ENCODE measurements around the gene TRAPPC12.

The TRAPPC12 gene

DNA sequence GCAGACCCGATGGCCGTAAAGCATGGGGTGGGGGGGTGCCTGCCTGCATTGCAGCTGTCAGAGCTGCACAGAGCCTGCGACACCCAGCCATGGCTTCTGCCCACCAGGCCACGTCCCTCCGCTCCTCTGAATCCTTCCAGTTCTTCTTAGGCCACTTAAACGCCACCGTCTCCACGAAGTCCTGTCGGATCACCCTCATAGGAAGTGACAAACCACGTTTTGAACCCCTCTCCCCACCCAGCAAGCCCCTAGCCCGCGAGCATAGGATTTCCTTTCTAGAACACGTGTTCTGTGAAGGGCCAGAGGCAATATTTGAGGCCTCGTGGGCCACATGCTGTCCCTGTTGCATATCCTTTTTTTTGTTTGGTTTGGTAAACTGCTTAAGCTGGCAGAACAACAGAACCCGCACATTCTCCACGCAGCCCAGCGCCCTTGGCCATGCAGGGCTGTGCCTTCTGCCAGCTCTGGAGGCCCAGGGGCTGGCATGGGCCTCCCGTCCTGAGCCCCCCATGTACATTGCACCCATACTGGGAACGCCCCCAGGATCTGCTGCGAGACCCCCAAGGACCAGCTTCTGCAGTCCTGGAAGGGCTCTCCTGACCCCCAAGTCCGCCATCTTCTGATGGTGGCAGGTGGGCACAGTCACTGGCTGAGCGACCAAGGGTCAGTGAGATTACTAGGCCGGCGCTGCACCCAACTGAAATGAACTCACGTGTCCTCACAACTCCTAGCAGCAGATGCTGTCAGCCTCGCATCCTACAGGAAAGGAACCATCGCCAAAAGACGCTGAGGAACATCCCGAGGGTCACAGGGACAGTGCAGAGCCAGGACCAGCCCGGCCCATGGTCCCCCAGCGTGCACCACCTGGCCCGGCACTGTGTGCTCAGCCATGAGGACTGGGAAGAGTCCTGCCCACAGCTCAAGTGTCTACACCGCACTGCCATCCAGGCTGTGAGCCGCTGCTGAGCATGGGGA, 104.8 kb downstream of the TRAPPC12 start:
- no peak overlapping the region for H3K9ac ChIP-seq (ENCODE audit: low read length)
- no peaks in the 10 kb centered on the region for H3K4me1 ChIP-seq (ENCODE audit: control insufficient read depth, insufficient read depth, low read length)
- no peak overlapping the region for H3K27ac ChIP-seq (ENCODE audit: low read depth, low read length)
- H3K27me3 ChIP-seq (ENCODE audit: control insufficient read depth, insufficient read depth, low read length), result no peaks in the 10 kb centered on the region
- H3K4me3 ChIP-seq (ENCODE audit: low read length), result no peak overlapping the region
- peaks cover 5% of the 10 kb centered on the region for H3K36me3 ChIP-seq (ENCODE audit: control insufficient read depth, insufficient read depth, low read length)

DNA sequence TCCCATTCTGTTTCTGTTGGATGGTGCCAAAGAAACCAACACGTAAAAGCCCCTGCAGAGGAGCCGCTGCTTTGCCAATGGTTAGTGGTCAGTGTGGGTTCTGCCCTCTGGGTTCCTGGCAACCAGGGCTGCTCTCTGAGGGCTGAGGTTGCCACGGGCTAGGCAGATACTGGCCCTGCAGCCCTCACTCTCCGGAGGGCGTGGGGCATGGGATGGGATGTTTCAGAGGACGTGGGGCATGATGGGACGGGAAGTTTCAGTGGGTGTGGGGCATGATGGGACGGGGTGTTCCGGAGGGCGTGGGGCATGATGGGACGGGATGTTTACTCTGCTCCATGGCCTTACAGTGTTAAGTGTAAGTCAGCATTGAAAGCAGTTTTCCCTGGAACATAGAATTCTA, 105.7 kb downstream of the TRAPPC12 start:
- Histone ChIP-seq H3K4me3 (ENCODE audit: low read length) (no peak overlapping the region), H3K27ac (ENCODE audit: low read depth, low read length) (no peak overlapping the region), H3K9ac (ENCODE audit: low read length) (no peak overlapping the region), H3K27me3 (ENCODE audit: control insufficient read depth, insufficient read depth, low read length) (no peaks in the 10 kb centered on the region), H3K36me3 (ENCODE audit: control insufficient read depth, insufficient read depth, low read length) (no peaks in the 10 kb centered on the region), H3K4me1 (ENCODE audit: control insufficient read depth, insufficient read depth, low read length) (no peaks in the 10 kb centered on the region)

DNA sequence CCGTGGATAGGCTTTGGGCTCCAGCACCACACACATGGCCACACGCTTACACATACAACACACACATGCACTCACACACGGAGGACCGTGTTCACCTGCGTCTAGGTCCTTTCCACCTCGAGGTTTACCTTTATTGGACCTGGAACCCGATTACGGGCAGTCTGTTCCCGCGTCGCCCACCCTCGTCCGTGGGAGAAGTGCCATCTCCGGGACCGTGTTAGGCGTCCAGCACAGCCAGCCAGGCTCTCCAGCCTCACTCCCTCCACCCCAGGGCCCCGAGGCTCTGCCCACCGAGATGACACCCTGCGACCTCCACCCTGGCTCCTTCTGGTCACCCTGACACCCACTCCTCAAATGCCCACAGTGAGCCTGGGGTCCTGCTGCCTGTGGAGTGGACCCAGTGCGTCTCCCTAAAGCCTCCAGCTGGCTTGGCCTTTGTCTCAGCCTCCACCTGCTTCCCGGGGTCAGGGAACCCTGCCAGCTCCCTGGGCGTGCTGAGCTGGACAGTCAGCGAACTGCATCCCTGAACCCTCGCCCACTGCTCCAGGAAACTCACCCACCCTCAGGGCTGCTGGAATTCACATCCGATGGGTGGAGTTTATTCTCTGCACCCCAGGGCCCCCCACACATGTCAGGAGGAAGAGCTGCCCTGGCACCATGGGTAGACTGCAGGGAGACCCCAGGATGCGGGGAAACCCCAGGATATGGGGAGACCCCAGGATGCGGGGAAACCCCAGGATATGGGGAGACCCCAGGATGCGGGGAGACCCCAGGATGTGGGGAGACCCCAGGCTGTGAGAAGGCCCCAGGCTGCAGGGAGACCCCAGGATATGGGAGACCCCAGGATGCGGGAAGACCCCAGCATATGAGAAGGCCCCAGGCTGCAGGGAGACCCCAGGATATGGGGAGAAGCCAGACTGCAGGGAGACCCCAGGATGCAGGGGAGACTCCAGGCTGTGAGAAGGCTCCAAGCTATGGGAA, 106.8 kb downstream of the TRAPPC12 start:
- Histone ChIP-seq H3K4me1 (ENCODE audit: control insufficient read depth, insufficient read depth, low read length) (no peaks in the 10 kb centered on the region), H3K36me3 (ENCODE audit: control insufficient read depth, insufficient read depth, low read length) (no peaks in the 10 kb centered on the region), H3K9ac (ENCODE audit: low read length) (no peak overlapping the region), H3K27ac (ENCODE audit: low read depth, low read length) (no peak overlapping the region), H3K27me3 (ENCODE audit: control insufficient read depth, insufficient read depth, low read length) (no peaks in the 10 kb centered on the region), H3K4me3 (ENCODE audit: low read length) (no peak overlapping the region)

DNA sequence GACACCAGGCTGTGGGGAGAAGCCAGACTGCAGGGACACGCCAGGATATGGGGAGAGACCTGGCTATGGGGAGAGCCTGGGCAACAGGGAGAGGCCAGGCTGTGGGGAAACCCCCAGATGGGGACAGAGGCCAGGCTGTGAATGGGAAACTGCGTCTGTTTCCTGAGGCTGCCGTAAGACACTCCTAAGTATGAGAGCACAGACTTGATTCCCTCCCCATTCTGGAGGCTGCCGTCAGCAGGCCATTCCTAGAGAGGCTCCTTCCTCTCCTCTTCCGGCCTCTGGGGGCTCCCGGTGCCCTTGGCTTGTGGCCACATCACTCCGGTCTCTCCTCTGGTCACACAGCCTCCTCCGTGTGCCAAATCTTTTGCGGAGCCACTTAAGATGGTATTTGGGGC, 107.5 kb downstream of the TRAPPC12 start:
- Histone ChIP-seq H3K27me3 (ENCODE audit: control insufficient read depth, insufficient read depth, low read length) (no peaks in the 10 kb centered on the region), H3K27ac (ENCODE audit: low read depth, low read length) (no peak overlapping the region), H3K9ac (ENCODE audit: low read length) (no peak overlapping the region), H3K4me3 (ENCODE audit: low read length) (no peak overlapping the region), H3K4me1 (ENCODE audit: control insufficient read depth, insufficient read depth, low read length) (no peaks in the 10 kb centered on the region), H3K36me3 (ENCODE audit: control insufficient read depth, insufficient read depth, low read length) (no peaks in the 10 kb centered on the region)

DNA sequence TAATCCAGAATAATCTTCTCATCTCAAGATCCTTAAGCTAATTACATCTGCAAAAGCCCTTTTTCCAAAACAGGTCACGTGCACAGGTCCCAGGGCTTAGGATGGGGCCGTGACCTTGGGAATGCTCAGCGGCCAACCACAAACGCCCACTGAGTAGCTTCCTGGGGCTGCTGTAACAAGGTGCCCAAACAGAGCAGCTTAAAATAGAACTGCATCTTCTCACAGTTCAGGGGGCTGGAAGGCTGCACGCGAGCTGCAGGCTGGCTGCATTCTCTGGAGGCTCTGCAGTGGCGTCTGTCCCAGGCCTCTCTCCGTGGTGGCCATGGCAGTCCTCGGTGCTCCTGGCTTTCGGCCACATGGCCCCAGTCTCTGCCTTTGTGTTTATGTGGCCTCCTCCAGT, 107.9 kb downstream of the TRAPPC12 start:
- H3K4me1 ChIP-seq (ENCODE audit: control insufficient read depth, insufficient read depth, low read length), result no peaks in the 10 kb centered on the region
- H3K36me3 ChIP-seq (ENCODE audit: control insufficient read depth, insufficient read depth, low read length), result no peaks in the 10 kb centered on the region
- no peak overlapping the region for H3K27ac ChIP-seq (ENCODE audit: low read depth, low read length)
- H3K9ac ChIP-seq (ENCODE audit: low read length), result no peak overlapping the region
- H3K4me3 ChIP-seq (ENCODE audit: low read length), result no peak overlapping the region
- H3K27me3 ChIP-seq (ENCODE audit: control insufficient read depth, insufficient read depth, low read length), result no peaks in the 10 kb centered on the region

DNA sequence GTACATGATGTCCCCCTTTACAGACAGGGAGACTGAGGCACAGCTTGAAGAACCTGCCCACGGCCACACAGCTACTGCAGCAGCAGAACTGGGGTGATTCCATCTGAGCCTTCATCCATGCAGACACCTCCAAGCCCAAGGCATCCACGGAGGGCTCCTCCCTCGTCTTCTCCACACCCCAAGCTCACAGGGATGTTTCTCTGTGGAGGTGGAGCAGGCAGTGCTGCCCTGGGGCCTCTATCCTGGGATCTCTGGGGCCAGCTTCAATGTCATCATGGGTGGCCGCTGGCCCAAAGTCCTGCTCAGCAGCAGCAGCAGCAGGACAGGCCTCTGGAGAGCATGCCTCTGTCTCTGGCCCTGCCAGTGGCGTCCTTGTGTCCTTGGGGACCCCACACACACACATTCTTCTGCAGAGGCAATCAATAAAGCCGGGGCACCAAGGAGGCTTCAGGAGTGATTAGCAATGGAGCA, 108.6 kb downstream of the TRAPPC12 start:
- H3K27ac ChIP-seq (ENCODE audit: low read depth, low read length), result no peak overlapping the region

DNA sequence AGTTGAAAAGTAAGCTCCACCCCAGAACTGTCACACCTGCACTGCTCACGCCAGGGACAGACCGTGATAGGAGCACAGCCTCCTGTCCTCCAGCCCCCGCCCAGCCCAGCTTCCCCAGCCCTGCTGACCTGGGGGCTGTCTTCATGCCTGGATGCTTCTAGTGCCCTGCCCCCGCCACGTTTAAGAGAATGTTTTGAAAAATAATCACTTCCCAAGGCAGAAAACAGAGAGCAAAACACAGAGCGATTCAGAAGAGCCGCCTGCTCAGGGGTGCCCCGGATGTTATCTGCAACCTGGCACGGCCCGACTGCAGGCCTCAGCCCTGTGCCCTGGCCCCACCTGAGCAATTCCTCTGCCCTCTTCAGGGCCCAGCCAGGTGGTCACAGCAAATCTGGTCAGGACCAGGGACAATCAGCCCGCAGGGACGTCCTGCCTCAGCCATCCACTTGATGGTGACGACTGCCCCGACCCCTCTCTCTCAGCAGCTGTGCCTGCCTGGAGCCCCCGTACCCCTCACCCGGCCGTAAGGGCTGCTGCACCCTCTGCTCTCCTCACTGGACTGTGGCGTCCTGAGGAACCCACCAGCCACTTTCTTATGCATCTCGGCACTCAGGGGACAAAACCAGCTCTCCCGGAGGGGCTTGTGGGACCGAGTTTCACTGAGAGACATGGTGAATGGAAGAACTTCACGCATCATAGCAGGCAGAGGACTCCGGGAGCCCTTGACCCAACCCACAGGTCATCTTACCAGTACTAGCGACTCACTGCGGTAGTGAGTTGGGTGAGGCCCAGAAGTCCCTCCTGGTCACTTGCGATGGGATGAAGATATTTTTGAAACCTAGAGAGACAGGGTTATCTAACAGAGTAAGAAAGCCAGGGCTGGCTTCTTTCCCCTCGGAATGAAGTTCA, 109.6 kb downstream of the TRAPPC12 start:
- H3K27ac ChIP-seq (ENCODE audit: low read depth, low read length), result no peak overlapping the region
- no peaks in the 10 kb centered on the region for H3K36me3 ChIP-seq (ENCODE audit: control insufficient read depth, insufficient read depth, low read length)
- H3K4me1 ChIP-seq (ENCODE audit: control insufficient read depth, insufficient read depth, low read length), result peaks cover 3% of the 10 kb centered on the region
- no peak overlapping the region for H3K4me3 ChIP-seq (ENCODE audit: low read length)
- no peaks in the 10 kb centered on the region for H3K27me3 ChIP-seq (ENCODE audit: control insufficient read depth, insufficient read depth, low read length)
- H3K9ac ChIP-seq (ENCODE audit: low read length), result no peak overlapping the region

More for the DNA sequence above, 108.6 kb downstream of the TRAPPC12 start:
- H3K4me3 ChIP-seq (ENCODE audit: low read length), result no peak overlapping the region
- no peaks in the 10 kb centered on the region for H3K27me3 ChIP-seq (ENCODE audit: control insufficient read depth, insufficient read depth, low read length)
- H3K4me1 ChIP-seq (ENCODE audit: control insufficient read depth, insufficient read depth, low read length), result no peaks in the 10 kb centered on the region
- no peaks in the 10 kb centered on the region for H3K36me3 ChIP-seq (ENCODE audit: control insufficient read depth, insufficient read depth, low read length)
- no peak overlapping the region for H3K9ac ChIP-seq (ENCODE audit: low read length)

DNA sequence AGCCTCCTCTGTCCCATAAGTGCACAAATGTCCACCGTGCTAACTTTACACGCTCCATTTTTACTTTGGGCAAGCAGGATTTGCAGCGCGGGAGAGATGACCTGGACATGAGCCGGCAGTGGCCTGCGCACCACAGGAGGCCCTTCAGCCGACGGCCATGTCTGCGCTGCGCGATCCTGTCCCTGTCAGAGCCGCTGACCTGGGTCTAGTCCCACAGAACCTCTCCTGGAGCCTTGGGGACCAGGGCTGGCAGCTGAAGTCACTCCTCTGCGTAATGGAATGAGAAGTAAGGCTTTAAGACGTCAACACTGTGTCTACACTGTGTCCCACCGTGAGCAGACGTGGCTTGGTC, 110.2 kb downstream of the TRAPPC12 start:
- no peak overlapping the region for H3K9ac ChIP-seq (ENCODE audit: low read length)
- peaks cover 3% of the 10 kb centered on the region for H3K4me1 ChIP-seq (ENCODE audit: control insufficient read depth, insufficient read depth, low read length)
- no peak overlapping the region for H3K27ac ChIP-seq (ENCODE audit: low read depth, low read length)
- H3K36me3 ChIP-seq (ENCODE audit: control insufficient read depth, insufficient read depth, low read length), result no peaks in the 10 kb centered on the region
- H3K4me3 ChIP-seq (ENCODE audit: low read length), result no peak overlapping the region
- H3K27me3 ChIP-seq (ENCODE audit: control insufficient read depth, insufficient read depth, low read length), result no peaks in the 10 kb centered on the region

DNA sequence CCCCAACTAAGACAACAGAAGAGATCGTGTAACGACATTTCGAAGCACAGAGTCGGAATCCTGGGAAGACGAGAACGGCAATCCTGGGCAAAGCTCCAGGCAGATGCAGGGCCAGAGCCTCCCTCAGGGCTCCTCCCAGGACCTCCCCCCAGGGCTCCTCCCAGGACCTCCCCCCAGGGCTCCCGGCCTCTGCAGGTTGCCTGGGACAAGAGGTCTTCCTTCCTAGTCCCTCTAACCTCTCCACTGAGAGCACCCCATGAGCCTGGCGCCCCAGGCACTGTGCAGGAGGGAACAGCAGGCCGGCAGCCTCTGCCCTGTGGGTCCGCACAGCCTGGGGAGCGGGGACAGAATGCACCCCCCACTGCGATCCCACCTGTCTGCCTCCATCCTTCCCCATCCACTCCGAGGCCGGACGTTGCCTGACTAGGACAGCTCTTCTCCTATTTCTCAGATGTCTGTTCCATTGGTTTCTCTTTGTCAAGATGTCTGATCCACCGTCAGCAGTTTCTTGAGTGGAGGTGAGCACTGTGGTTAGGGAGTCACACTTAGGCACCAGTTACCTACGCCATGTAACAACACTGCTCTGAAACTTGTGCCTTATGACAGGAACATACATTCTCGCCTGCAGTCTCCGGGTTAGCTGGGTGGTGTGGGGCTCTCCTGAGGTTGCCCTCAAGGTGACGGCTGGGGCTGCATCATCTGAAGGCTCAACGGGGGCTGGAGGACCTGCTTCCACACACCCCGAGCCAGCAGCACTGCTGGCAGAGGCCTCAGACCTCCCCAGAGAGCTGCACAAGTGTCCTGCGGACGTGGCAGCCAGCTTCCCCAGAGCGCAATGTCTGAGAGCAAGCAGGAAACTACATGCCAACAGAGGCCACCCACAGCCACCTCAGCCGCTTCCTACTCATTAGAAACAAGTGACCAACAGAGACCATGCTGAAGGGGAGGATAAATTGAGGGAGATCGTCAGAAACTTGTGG, 111.0 kb downstream of the TRAPPC12 start:
- no peaks in the 10 kb centered on the region for H3K27me3 ChIP-seq (ENCODE audit: control insufficient read depth, insufficient read depth, low read length)
- H3K36me3 ChIP-seq (ENCODE audit: control insufficient read depth, insufficient read depth, low read length), result peaks cover 4% of the 10 kb centered on the region
- no peak overlapping the region for H3K4me3 ChIP-seq (ENCODE audit: low read length)
- no peak overlapping the region for H3K27ac ChIP-seq (ENCODE audit: low read depth, low read length)
- no peak overlapping the region for H3K9ac ChIP-seq (ENCODE audit: low read length)
- peaks cover 3% of the 10 kb centered on the region for H3K4me1 ChIP-seq (ENCODE audit: control insufficient read depth, insufficient read depth, low read length)

DNA sequence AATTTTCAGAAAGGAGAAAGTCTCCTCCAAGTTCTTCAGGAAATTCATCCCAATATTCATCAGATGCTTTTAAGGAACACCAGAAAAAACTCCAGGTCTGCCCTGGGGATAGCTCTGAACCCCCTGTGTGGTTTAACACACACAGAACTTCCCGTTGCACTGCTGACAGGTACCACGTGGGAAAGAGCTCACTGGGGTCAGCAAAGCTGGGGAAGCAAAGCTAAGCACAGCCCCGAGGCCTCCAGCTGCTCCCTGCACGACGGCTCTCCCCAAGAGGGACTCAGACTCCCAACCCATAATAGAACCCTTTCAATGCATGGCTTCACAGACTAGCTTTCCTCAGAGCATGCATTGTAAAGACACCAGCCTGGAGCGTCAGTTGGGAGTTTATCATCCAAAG, 111.8 kb downstream of the TRAPPC12 start:
- Histone ChIP-seq H3K27ac (ENCODE audit: low read depth, low read length) (no peak overlapping the region), H3K27me3 (ENCODE audit: control insufficient read depth, insufficient read depth, low read length) (no peaks in the 10 kb centered on the region), H3K36me3 (ENCODE audit: control insufficient read depth, insufficient read depth, low read length) (peaks cover 5% of the 10 kb centered on the region), H3K4me1 (ENCODE audit: control insufficient read depth, insufficient read depth, low read length) (peaks cover 3% of the 10 kb centered on the region), H3K4me3 (ENCODE audit: low read length) (no peak overlapping the region), H3K9ac (ENCODE audit: low read length) (no peak overlapping the region)
